Cardiac fibroblast (primary cell): ENCODE data around the gene FBXO31.

Experiments
- DNase-seq, 2 donors: peaks; one replicate each; pipeline versions ENCODE4 v3.0.0 to v3.0.0-alpha.2; 2010; ENCODE audit warnings: low read depth in 2 of 2
- H3K4me3 ChIP-seq, 2 donors: replicated peaks in 1 of 2; 1 replicate in 1 of 2; 2 replicates in 1 of 2; pipeline ENCODE4 v1.5.1; 2011; ENCODE audit warnings: low read depth in 2 of 2, low read length in 2 of 2, mild to moderate bottlenecking in 2 of 2, moderate library complexity in 1 of 2
- TF ChIP-seq, protein P1 (sequence below): IDR thresholded peaks from one replicate; pipeline ENCODE4 v1.5.1; 2011; ENCODE audit warnings: low read depth, mild to moderate bottlenecking, low read length, inconsistent platforms

The FBXO31 gene, protein sequence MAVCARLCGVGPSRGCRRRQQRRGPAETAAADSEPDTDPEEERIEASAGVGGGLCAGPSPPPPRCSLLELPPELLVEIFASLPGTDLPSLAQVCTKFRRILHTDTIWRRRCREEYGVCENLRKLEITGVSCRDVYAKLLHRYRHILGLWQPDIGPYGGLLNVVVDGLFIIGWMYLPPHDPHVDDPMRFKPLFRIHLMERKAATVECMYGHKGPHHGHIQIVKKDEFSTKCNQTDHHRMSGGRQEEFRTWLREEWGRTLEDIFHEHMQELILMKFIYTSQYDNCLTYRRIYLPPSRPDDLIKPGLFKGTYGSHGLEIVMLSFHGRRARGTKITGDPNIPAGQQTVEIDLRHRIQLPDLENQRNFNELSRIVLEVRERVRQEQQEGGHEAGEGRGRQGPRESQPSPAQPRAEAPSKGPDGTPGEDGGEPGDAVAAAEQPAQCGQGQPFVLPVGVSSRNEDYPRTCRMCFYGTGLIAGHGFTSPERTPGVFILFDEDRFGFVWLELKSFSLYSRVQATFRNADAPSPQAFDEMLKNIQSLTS

DNA sequence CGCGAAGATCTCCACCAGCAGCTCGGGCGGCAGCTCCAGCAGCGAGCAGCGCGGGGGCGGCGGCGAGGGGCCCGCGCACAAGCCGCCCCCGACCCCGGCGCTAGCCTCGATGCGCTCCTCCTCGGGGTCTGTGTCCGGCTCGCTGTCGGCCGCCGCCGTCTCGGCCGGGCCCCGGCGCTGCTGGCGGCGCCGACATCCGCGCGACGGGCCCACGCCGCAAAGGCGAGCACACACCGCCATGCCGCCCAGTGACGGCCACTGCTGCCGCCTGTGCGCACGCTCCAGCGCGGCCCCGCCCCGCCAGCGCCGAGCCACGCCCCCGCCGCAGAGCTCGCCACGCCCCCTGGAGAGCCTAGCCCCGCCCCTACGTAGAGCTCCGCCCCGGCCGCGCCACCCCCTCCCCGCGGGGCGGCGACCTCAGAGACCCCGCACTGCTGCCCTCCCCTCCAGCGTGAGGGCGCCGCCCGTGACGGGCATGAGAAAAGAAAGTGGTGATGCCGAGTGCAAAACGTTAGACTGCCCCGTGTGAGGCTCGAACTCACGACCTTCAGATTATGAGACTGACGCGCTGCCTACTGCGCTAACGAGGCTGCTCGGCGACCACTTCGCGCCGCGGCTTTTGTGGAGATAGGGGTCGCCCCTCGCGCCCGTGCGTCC, at the start of gene FBXO31:
FBXO31 (minus strand) TSS at position 272 of the 657 bp plus-strand sequence; CDS start at position 240, 32 bp downstream.
- peak within 1 kb of the TSS; percentile 75 to 77 for H3K4me3 ChIP-seq
- peak; percentile 93 to 94 for DNase-seq
- TF ChIP-seq, protein P1, sequence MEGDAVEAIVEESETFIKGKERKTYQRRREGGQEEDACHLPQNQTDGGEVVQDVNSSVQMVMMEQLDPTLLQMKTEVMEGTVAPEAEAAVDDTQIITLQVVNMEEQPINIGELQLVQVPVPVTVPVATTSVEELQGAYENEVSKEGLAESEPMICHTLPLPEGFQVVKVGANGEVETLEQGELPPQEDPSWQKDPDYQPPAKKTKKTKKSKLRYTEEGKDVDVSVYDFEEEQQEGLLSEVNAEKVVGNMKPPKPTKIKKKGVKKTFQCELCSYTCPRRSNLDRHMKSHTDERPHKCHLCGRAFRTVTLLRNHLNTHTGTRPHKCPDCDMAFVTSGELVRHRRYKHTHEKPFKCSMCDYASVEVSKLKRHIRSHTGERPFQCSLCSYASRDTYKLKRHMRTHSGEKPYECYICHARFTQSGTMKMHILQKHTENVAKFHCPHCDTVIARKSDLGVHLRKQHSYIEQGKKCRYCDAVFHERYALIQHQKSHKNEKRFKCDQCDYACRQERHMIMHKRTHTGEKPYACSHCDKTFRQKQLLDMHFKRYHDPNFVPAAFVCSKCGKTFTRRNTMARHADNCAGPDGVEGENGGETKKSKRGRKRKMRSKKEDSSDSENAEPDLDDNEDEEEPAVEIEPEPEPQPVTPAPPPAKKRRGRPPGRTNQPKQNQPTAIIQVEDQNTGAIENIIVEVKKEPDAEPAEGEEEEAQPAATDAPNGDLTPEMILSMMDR: no peak

DNA sequence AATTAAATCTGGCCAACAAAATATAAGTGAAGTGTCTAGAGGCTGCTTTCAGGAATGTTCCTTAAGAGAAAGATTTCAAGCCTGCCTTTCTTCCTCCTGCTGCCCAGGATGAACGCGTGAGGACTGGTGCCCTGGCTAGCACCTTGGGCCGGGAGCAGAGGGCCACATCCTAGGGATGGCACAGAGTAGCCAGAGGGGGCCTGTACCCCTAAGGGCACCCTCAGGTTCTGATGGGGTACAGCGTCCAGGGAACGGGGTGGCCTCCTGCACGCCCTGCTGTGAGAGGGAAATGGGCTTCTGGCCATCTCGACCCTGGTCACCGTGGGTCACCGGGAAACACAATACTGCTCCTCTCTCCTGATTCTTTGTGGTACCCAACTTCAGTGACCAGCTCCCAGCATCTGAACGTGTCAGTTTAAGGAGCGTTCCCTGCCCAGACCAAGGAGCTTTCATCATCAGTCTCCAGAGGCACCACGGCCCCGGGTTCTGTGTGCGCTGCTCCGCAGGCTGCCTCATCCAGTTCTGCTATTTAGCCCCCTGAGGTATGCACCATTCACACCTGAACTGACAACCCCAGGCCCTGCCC, 48.8 kb upstream of the FBXO31 start:
- no peak overlapping the region for H3K4me3 ChIP-seq
- TF ChIP-seq, protein P1: no peak
- DNase-seq: no peak

DNA sequence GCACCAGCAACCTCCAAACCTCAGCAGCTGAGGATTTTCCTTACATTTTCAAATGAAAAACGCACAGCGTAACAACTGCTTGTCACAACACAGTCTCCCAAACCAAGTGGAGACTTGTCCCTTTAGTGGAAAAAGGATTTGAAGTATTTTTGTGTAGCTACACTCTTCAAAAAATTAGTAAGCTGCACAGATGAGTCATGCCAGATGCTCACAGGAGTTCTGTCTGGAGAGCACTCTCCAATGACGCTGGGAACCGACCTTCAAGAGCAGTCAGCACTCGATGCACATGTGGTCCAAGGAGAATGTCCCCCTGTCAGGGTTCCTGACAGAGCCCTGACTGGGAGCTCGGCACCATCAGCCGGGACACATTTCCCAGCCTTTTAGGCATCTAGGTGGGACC, 48.4 kb upstream of the FBXO31 start:
- H3K4me3 ChIP-seq: no peak overlapping the region
- DNase-seq: peak; percentile 65 to 84

DNA sequence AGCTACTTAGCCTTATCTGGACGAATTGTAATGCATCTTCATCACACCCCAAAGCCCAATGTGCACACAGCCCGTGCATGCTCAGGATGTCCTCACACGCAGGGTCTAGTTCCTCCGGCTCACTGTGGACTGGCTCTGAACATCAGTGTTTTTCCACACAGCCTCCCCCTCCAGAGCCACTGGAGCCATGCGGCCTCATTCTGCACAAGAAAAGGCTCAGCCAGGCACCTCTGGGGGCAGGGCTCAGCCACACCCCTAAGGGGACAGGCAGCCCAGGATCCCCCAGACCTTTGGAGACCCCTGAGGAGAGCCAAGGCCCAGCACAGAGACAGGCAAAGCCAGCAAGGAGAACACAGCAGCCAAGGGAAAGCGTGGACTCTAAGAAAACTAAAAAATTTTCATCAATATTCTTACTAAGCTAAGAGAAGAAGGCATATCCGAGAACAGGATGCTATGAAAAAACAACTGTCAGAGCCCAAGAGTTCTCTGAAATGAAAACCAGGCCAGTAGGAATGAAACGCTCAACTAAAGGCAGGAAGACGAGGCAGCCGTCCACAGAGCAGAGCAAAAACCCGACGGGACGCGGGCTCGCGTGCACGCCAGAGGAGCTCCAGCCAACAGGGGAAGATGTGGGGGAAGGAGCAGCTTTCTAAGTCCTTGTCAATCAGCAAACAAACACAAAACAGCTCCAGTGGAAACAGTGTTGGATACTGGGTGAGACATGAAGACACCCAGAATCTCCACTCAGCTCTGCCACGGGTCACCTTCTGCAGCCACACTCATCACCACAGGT, 43.0 kb upstream of the FBXO31 start:
- TF ChIP-seq, protein P1: no peak
- no peak for DNase-seq
- no peak overlapping the region for H3K4me3 ChIP-seq

More for the DNA sequence above, 48.4 kb upstream of the FBXO31 start:
- TF ChIP-seq, protein P1: no peak

DNA sequence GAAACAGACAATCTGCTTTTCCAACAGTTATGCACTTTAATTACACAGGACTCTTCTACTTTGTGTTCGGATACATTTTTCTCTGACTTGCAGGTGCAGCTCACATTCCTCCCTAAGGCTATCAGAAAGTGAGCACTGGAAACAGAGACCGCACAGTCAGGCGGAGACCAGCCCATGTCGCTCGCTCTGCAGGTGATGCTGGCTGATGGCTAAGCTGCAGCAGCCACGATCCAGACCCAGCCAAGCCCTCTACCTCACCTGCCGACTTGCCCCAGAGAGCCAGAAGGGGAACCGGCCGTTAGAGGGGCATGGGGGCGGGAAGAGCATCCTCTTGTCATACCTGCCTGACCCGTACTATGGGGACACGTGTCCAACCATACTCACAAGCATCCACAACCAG, 42.4 kb upstream of the FBXO31 start:
- H3K4me3 ChIP-seq: no peak overlapping the region

DNA sequence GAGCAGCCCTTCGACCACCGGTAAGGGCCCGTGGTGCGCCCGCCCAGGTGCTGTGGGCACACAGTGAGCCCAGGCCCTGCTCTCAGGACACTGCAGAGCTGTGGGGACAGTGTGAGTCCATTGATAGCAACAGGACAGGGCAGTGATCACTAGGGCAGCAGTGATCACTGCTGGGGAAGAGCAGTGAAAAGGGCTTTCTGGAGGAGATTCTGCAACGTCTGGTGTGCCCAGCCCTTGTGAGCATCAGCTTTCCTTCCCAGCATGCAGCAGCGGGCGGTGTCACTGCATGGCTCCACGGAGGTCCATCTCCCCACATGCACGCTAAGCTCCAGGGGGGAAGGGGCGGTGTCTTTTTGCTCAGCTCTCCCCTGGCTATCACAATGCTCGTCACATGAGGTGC, 40.7 kb upstream of the FBXO31 start:
- TF ChIP-seq, protein P1: no peak
- no peak for DNase-seq
- no peak overlapping the region for H3K4me3 ChIP-seq

More for the DNA sequence above, 42.4 kb upstream of the FBXO31 start:
- TF ChIP-seq, protein P1: no peak
- no peak for DNase-seq
